Body of pancreas (tissue), 4 donors: ENCODE results near the gene RAB1B. TPM values are rescaled to one million over a fixed set of nuclear protein-coding genes. Genes with fewer than 3 reads are reported as not detected.

Source experiments
- ATAC-seq: fragments of 150-250 bp; one replicate; pipeline ENCODE4 v1.9.1; 2016
- DNase-seq, 4 donors: peaks; one replicate each; pipeline ENCODE4 v3.0.0-alpha.2; 2019
- H3K27ac ChIP-seq, 4 donors: fragments of 200-600 bp; sonication (generic); 1 replicate in 3 of 4; 2 replicates in 1 of 4; pipeline versions ENCODE4 v1.5.1 to v1.6.1; 2016 to 2019; ENCODE audit warnings: mild to moderate bottlenecking in 1 of 4, mixed read lengths in 1 of 4, moderate library complexity in 1 of 4
- H3K27me3 ChIP-seq, 2 donors: fragments of 200-600 bp; sonication (generic); one replicate each; pipeline ENCODE4 v1.6.0; 2016; ENCODE audit warnings: mild to moderate bottlenecking in 1 of 2
- H3K36me3 ChIP-seq, 2 donors: fragments of 200-600 bp; sonication (generic); replicated peaks in 1 of 2; 2 replicates each; pipeline ENCODE4 v1.5.1; 2016; ENCODE audit warnings: low read depth in 2 of 2; ENCODE audit not compliant: insufficient read depth in 1 of 2
- H3K4me1 ChIP-seq: fragments of 200-600 bp; sonication (generic); one replicate; pipeline ENCODE4 v1.6.0; 2016
- H3K4me3 ChIP-seq, 2 donors: fragments of 200-600 bp; sonication (generic); 1 replicate in 1 of 2; 2 replicates in 1 of 2; pipeline ENCODE4 v1.5.1; 2016 to 2019
- H3K9me3 ChIP-seq, 3 donors: fragments of 200-600 bp; sonication (generic); 1 replicate in 2 of 3; 2 replicates in 1 of 3; pipeline ENCODE4 v1.5.1; 2016
- CTCF ChIP-seq, 7 experiments: fragments of 450-650 bp in 4 of 7; fragments of 200-600 bp in 3 of 7; sonication (generic) in 3 of 7; IDR thresholded peaks; one replicate each; pipeline ENCODE4 v1.5.1; 2016 to 2019; ENCODE audit warnings: antibody characterized with exemption in 7 of 7
- POLR2A ChIP-seq, 3 donors: fragments of 450-650 bp; IDR thresholded peaks; one replicate each; pipeline ENCODE4 v1.6.1; 2016; ENCODE audit warnings: antibody characterized with exemption in 3 of 3, mild to moderate bottlenecking in 2 of 3
- WGBS, 2 donors: methylation state at CpG; one replicate each; pipeline ENCODE4 v1.1.5; 2017; 5-methylcytosine and 5-hydroxymethylcytosine counted together
- intact Hi-C: fragments of 100-400 bp; cut with DNase I; formaldehyde crosslinking; loops from one replicate; pipeline ENCODE4 v1.15.1; 2023
- total RNA-seq, 2 donors: library from RNA; depleted of rRNA; stranded (reverse); fragments of >200 nt; gene quantifications; one replicate each; pipeline ENCODE4 v1.1.0, GENCODE V29; 2016

The RAB1B gene
- total RNA-seq, 2 donors from 2014 or later: 67.7 to 74.5 TPM

- no peak for TF ChIP-seq POLR2A (IDR thresholded peaks at IDR 0.05)
- no peak for TF ChIP-seq CTCF (IDR thresholded peaks at IDR 0.05)
- WGBS, 2 donors: 37 to 39% methylated on average over 2 of the region's 2 CpGs
- Histone ChIP-seq H3K27ac (no peak overlapping the region), H3K36me3 (peaks cover 0 to 3% of the 10 kb centered on the region in 2 donors), H3K4me3 (no peak overlapping the region), H3K4me1 (peaks cover 10% of the 10 kb centered on the region), H3K27me3 (no peaks in the 10 kb centered on the region), H3K9me3 (no peaks in the 10 kb centered on the region)
- intact Hi-C loops: no loop called here
- ATAC-seq: no peak
- DNase-seq: no peak
Measured at GRCh38 chr11:66225066-66225465, 43.4 kb upstream of the RAB1B start.

GRCh38 chr11:66226101-66226500 lies 42.3 kb upstream of the RAB1B start:
- H3K4me3 ChIP-seq: no peak overlapping the region
- peaks cover 10% of the 10 kb centered on the region for H3K4me1 ChIP-seq
- no peak overlapping the region for H3K27ac ChIP-seq
- DNase-seq: no peak
- ATAC-seq: no peak
- H3K27me3 ChIP-seq: no peaks in the 10 kb centered on the region
- intact Hi-C loops: no loop called here
- no peak for TF ChIP-seq POLR2A (IDR thresholded peaks at IDR 0.05)
- no peaks in the 10 kb centered on the region for H3K9me3 ChIP-seq
- H3K36me3 ChIP-seq: peaks cover 0 to 2% of the 10 kb centered on the region in 2 donors

GRCh38 chr11:66227700-66228099 lies 40.7 kb upstream of the RAB1B start:
- 75 to 79% methylated on average over 5 of the region's 5 CpGs for WGBS, 2 donors
- intact Hi-C loops: no loop called here
- ATAC-seq (no peak), DNase-seq (no peak)
- Histone ChIP-seq H3K9me3 (no peaks in the 10 kb centered on the region), H3K27ac (peak overlapping the region in 3 of 4 donors; percentile 67 to 80 (median 74)), H3K4me1 (peaks cover 10% of the 10 kb centered on the region), H3K4me3 (no peak overlapping the region), H3K36me3 (peaks cover 0 to 13% of the 10 kb centered on the region in 2 donors), H3K27me3 (no peaks in the 10 kb centered on the region)
- TF ChIP-seq CTCF (IDR thresholded peaks at IDR 0.05) (no peak), POLR2A (IDR thresholded peaks at IDR 0.05) (no peak)

GRCh38 chr11:66228521-66228920 lies 39.9 kb upstream of the RAB1B start:
- H3K36me3 ChIP-seq: peaks cover 0 to 17% of the 10 kb centered on the region in 2 donors
- peak overlapping the region; percentile 67 to 80 (median 72) for H3K27ac ChIP-seq
- TF ChIP-seq POLR2A (IDR thresholded peaks at IDR 0.05) (no peak), CTCF (IDR thresholded peaks at IDR 0.05) (no peak)
- H3K9me3 ChIP-seq: no peaks in the 10 kb centered on the region
- no peak overlapping the region for H3K4me3 ChIP-seq
- ATAC-seq (peak; percentile 90), DNase-seq (peak; percentile 51 to 76 (median 66))
- H3K4me1 ChIP-seq: peaks cover 10% of the 10 kb centered on the region
- H3K27me3 ChIP-seq: no peaks in the 10 kb centered on the region
- intact Hi-C loops: no loop called here
- WGBS, 2 donors: 68 to 77% methylated on average over 6 of the region's 6 CpGs

- intact Hi-C loops: no loop called here
- no peak for DNase-seq
- H3K4me3 ChIP-seq: no peak overlapping the region
- no peaks in the 10 kb centered on the region for H3K9me3 ChIP-seq
- 83 to 86% methylated on average over 6 of the region's 6 CpGs for WGBS, 2 donors
- H3K27ac ChIP-seq: no peak overlapping the region
- ATAC-seq: no peak
- H3K27me3 ChIP-seq: no peaks in the 10 kb centered on the region
- peaks cover 0 to 27% of the 10 kb centered on the region in 2 donors for H3K36me3 ChIP-seq
- TF ChIP-seq CTCF (IDR thresholded peaks at IDR 0.05): no peak
- TF ChIP-seq POLR2A (IDR thresholded peaks at IDR 0.05): no peak
- H3K4me1 ChIP-seq: peaks cover under 1% of the 10 kb centered on the region
Measured at GRCh38 chr11:66230156-66230555, 38.3 kb upstream of the RAB1B start.
